HepG2 (cell line): ENCODE results near the gene MCF2L. TPM values are rescaled to one million over a fixed set of nuclear protein-coding genes. Genes with fewer than 3 reads are reported as not detected.

Experiments
- ATAC-seq: fragments of 200-7000 bp; cut with Tn5 transposase; 3 replicates; pipeline ENCODE4 v1.9.1; 2020; ENCODE audit warnings: mild to moderate bottlenecking, moderate library complexity
- BruUV-seq: library from RNA; stranded (reverse); fragments of 400-500 nt; replicated peaks from 2 replicates; lab custom pipeline; 2021; lab: Mats Ljungman, UMichigan
- CTCF ChIA-PET: fragments of 300-600 bp; formaldehyde crosslinking; extraction: SDS; loops from one replicate; lab custom pipeline; 2021; ENCODE audit warnings: low total read pairs, inconsistent platforms, low intra/inter-chr PET ratio; lab: Yijun Ruan, JAX
- POLR2A ChIA-PET: fragments of 350-600 bp; sonication (Branson Sonifier 250); formaldehyde crosslinking; loops from one replicate; lab custom pipeline; 2020; ENCODE audit warnings: antibody characterized with exemption, inconsistent platforms; lab: Yijun Ruan, JAX
- DNase-seq: peaks from one replicate; pipeline ENCODE4 v3.0.0-alpha.2; 2015; ENCODE audit warnings: low spot score
- FAIRE-seq: peaks from 3 replicates; lab custom pipeline; 2011; peaks lifted over from hg19 to GRCh38; lab: Jason Lieb, UNC
- H2AFZ ChIP-seq: one replicate; pipeline ENCODE4 v1.6.1; 2011; ENCODE audit warnings: low read length, inconsistent platforms
- H3K27ac ChIP-seq: fragments of 300-600 bp; 3 replicates; pipeline ENCODE4 v1.8.0; 2011; ENCODE audit warnings: mixed run types, mild to moderate bottlenecking, mixed read lengths, low read length, inconsistent platforms; ENCODE audit not compliant: insufficient read depth; ENCODE audit errors: extremely low read length
- H3K27me3 ChIP-seq, 2 experiments: fragments of 200-600 bp in 1 of 2; 2 replicates in 1 of 2; 3 replicates in 1 of 2; pipeline versions ENCODE4 v1.6.0 to v1.8.0; 2011; ENCODE audit warnings: low read length in 2 of 2, mild to moderate bottlenecking in 2 of 2, moderate library complexity in 2 of 2, inconsistent platforms in 1 of 2; ENCODE audit not compliant: insufficient read depth in 2 of 2, control insufficient read depth in 1 of 2
- H3K36me3 ChIP-seq, 2 experiments: fragments of 200-600 bp in 1 of 2; replicated peaks in 1 of 2; 2 replicates in 1 of 2; 3 replicates in 1 of 2; pipeline versions ENCODE4 v1.5.1 to v1.8.0; 2011; ENCODE audit warnings: low read length in 2 of 2, inconsistent platforms in 1 of 2; ENCODE audit not compliant: insufficient read depth in 2 of 2, control insufficient read depth in 1 of 2
- H3K4me1 ChIP-seq: 2 replicates; pipeline ENCODE4 v1.5.1; 2012; ENCODE audit warnings: low read length, inconsistent platforms; ENCODE audit not compliant: insufficient read depth
- H3K4me2 ChIP-seq: 2 replicates; pipeline ENCODE4 v1.6.0; 2011; ENCODE audit warnings: low read depth, low read length, inconsistent platforms
- H3K4me3 ChIP-seq, 3 experiments: fragments of 200-600 bp in 1 of 3; sonication (generic), shearing (Covaris generic) in 1 of 3; replicated peaks in 1 of 3; 2 replicates each; pipeline ENCODE4 v1.5.1; 2011 to 2016; ENCODE audit warnings: low read length in 3 of 3, inconsistent platforms in 2 of 3, low read depth in 2 of 3, mild to moderate bottlenecking in 2 of 3, control low read depth in 1 of 3, mixed read lengths in 1 of 3; ENCODE audit not compliant: insufficient read depth in 1 of 3
- H3K79me2 ChIP-seq: one replicate; pipeline ENCODE4 v1.6.1; 2011; ENCODE audit warnings: low read length, inconsistent platforms; ENCODE audit not compliant: insufficient read depth
- H3K9ac ChIP-seq: 2 replicates; pipeline ENCODE4 v1.6.0; 2011; ENCODE audit warnings: mild to moderate bottlenecking, low read depth, low read length, inconsistent platforms; ENCODE audit not compliant: insufficient read depth
- H3K9me3 ChIP-seq: 2 replicates; pipeline ENCODE4 v1.5.1; 2012; ENCODE audit warnings: mild to moderate bottlenecking, low read length
- H4K20me1 ChIP-seq: 2 replicates; pipeline ENCODE4 v1.6.0; 2011; ENCODE audit warnings: inconsistent platforms, mild to moderate bottlenecking, low read length, moderate library complexity; ENCODE audit not compliant: insufficient read depth
- HNRNPL ChIP-seq: fragments of 200-400 bp; formaldehyde crosslinking; IDR thresholded peaks from 2 replicates; pipeline ENCODE4 v1.6.1; 2017; ENCODE audit warnings: mild to moderate bottlenecking, low read depth, low read length
- NFYB ChIP-seq: sonication (generic); formaldehyde crosslinking; IDR thresholded peaks from 2 replicates; pipeline ENCODE4 v1.4.0; 2020; ENCODE audit warnings: missing genetic modification reagents
- SP4 ChIP-seq: sonication (generic); formaldehyde crosslinking; IDR thresholded peaks from 2 replicates; pipeline ENCODE4 v1.8.1; 2023; ENCODE audit warnings: mild to moderate bottlenecking, missing genetic modification reagents
- ZNF180 ChIP-seq: sonication (generic); formaldehyde crosslinking; IDR thresholded peaks from 2 replicates; pipeline ENCODE4 v1.4.0; 2020; ENCODE audit warnings: low read depth, missing genetic modification reagents, borderline replicate concordance
- ZNF224 ChIP-seq: sonication (generic); formaldehyde crosslinking; IDR thresholded peaks from 2 replicates; pipeline ENCODE4 v1.5.0; 2020; ENCODE audit warnings: mild to moderate bottlenecking, missing genetic modification reagents
- WGBS: methylation state at CpG from one replicate; pipeline ENCODE4 v1.1.6; 2017; ENCODE audit warnings: low lambda C conversion rate; 5-methylcytosine and 5-hydroxymethylcytosine counted together
- in situ Hi-C: cut with HindIII; loops from 2 replicates; pipeline ENCODE4 v1.10.0; 2017; ENCODE audit warnings: low pct_unique_long_range_greater_than_20kb; ENCODE audit not compliant: extremely low pct_ligation_motif_present
- intact Hi-C: fragments of 100-400 bp; cut with micrococcal nuclease; formaldehyde crosslinking; loops from one replicate; pipeline ENCODE4 v1.10.0; 2022; ENCODE audit not compliant: unreplicated experiment
- polyA plus RNA-seq, 8 experiments: library from polyadenylated mRNA; depleted of rRNA in 3 of 8; stranded (reverse) in 7 of 8; unstranded in 1 of 8; fragments of >200 nt; fragmentation: Illumina TruSeq in 4 of 8; extraction: Trizol in 4 of 8; gene quantifications; 2 replicates each; pipeline versions ENCODE4 v1.2.1 to v1.2.3, GENCODE V29; 2011 to 2016; ENCODE audit warnings: low read depth in 4 of 8, missing spikeins in 1 of 8, mixed read lengths in 1 of 8; ENCODE audit not compliant: insufficient read depth in 1 of 8
- total RNA-seq, 5 experiments: library from RNA; depleted of rRNA; stranded (reverse); fragments of >200 nt; fragmentation: Illumina TruSeq; extraction: Trizol; gene quantifications; 2 replicates each; pipeline ENCODE4 v1.2.3, GENCODE V29; 2016; ENCODE audit warnings: low read depth in 1 of 5
- TF ChIP-seq, protein P1 (sequence below): sonication (generic); formaldehyde crosslinking; IDR thresholded peaks from 2 replicates; pipeline ENCODE4 v1.5.0; 2020; ENCODE audit warnings: mild to moderate bottlenecking, missing genetic modification reagents
- TF ChIP-seq, protein P2 (sequence below): sonication (generic); formaldehyde crosslinking; conservative IDR thresholded peaks from 2 replicates; pipeline ENCODE4 v1.8.0; 2022; ENCODE audit warnings: mild to moderate bottlenecking, moderate library complexity, missing genetic modification reagents

The MCF2L gene
- total and polyA plus RNA-seq, 2 of the 13 experiments (the other 11 are each of a cell fraction or from before 2014, with no cell fraction given), result 19.4 to 28.4 TPM

DNA sequence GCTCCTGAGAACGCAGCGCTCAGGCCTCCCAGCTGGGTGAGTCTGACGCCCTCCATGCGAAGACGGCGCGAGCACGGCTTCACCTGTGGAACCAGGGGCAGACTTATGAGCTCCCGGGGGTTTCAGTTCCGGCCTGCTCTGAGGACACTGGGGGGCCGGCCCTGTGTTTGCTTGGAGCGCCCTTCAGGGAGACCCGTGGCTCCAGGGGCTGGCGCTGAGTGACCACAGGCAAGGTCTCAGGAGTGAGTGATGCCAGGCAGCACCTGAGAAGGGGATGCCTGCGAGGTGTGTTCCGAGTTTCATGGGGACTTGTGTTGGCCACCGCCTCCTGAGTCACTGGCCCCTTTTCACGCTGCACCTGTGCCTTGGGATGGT, 4.5 kb downstream of the MCF2L start:
- ATAC-seq, result no peak
- Histone ChIP-seq H3K4me1 (peaks cover 32% of the 10 kb centered on the region), H3K36me3 (peaks cover 3 to 9% of the 10 kb centered on the region in 2 experiments; a peak in 2 of 5 replicates), H3K27ac (no peak overlapping the region), H3K9me3 (no peaks in the 10 kb centered on the region), H3K9ac (no peak overlapping the region), H3K27me3 (no peaks in the 10 kb centered on the region), H3K4me3 (no peak overlapping the region), H3K4me2 (no peak overlapping the region), H3K79me2 (peaks cover 32% of the 10 kb centered on the region), H4K20me1 (peaks cover 2% of the 10 kb centered on the region; the same call in 1 of the 2 replicates), H2AFZ (no peak overlapping the region)
- no peak for DNase-seq
- BruUV-seq, result no TSS peak
- TF ChIP-seq SP4 (CRISPR knock-in tag) (no peak), ZNF224 (CRISPR knock-in tag) (no peak), HNRNPL (no peak), ZNF180 (CRISPR knock-in tag) (no peak), NFYB (CRISPR knock-in tag) (no peak)
- TF ChIP-seq, protein P1, sequence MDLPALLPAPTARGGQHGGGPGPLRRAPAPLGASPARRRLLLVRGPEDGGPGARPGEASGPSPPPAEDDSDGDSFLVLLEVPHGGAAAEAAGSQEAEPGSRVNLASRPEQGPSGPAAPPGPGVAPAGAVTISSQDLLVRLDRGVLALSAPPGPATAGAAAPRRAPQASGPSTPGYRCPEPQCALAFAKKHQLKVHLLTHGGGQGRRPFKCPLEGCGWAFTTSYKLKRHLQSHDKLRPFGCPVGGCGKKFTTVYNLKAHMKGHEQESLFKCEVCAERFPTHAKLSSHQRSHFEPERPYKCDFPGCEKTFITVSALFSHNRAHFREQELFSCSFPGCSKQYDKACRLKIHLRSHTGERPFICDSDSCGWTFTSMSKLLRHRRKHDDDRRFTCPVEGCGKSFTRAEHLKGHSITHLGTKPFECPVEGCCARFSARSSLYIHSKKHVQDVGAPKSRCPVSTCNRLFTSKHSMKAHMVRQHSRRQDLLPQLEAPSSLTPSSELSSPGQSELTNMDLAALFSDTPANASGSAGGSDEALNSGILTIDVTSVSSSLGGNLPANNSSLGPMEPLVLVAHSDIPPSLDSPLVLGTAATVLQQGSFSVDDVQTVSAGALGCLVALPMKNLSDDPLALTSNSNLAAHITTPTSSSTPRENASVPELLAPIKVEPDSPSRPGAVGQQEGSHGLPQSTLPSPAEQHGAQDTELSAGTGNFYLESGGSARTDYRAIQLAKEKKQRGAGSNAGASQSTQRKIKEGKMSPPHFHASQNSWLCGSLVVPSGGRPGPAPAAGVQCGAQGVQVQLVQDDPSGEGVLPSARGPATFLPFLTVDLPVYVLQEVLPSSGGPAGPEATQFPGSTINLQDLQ (CRISPR knock-in tag), result no peak
- TF ChIP-seq, protein P2, sequence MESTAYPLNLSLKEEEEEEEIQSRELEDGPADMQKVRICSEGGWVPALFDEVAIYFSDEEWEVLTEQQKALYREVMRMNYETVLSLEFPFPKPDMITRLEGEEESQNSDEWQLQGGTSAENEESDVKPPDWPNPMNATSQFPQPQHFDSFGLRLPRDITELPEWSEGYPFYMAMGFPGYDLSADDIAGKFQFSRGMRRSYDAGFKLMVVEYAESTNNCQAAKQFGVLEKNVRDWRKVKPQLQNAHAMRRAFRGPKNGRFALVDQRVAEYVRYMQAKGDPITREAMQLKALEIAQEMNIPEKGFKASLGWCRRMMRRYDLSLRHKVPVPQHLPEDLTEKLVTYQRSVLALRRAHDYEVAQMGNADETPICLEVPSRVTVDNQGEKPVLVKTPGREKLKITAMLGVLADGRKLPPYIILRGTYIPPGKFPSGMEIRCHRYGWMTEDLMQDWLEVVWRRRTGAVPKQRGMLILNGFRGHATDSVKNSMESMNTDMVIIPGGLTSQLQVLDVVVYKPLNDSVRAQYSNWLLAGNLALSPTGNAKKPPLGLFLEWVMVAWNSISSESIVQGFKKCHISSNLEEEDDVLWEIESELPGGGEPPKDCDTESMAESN (CRISPR knock-in tag), result no peak
- POLR2A ChIA-PET, result no interaction called here
- intact Hi-C loops (no loop called here), in situ Hi-C loops (no loop called here)
- no peak for FAIRE-seq
- CTCF ChIA-PET, result no interaction called here
- 100% methylated on average over 2 of the region's 18 CpGs for WGBS
